ENCODE results near the gene ST6GALNAC1.

- TF ChIP-seq CTCF (IDR thresholded peaks at IDR 0.05) = no peak
- TF ChIP-seq POLR2A (IDR thresholded peaks at IDR 0.05) = no peak
These were observed 35.7 kb upstream of the ST6GALNAC1 start for GRCh38 chr17:76679239-76679638.

Data from adrenal gland (tissue), 5 donors.